ENCODE data around the gene RAD51B.
"Not testable (repeated sequence)": the region's sequence is repeated elsewhere in the genome, so short reads cannot be mapped to it uniquely, and the experiment has no call there.

DNA sequence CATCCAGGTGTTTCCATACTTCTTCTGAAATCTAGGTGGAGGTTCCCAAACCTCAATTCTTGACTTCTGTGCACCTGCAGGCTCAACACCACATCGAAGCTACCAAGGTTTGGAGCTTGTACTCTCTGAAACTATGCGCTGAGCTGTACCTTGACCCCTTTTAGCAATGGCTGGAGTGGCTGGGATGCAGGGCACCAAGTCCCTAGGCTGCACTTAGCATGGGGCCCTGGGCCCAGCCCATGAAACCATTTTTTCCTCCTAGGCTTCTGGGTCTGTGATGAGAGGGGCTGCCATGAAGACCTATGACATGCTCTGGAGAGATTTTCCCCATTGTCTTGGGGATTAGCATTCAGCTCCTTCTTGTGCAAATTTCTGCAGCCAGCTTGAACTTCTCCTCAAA lies 148.4 kb downstream of the RAD51B start:
- TF ChIP-seq, protein P1, sequence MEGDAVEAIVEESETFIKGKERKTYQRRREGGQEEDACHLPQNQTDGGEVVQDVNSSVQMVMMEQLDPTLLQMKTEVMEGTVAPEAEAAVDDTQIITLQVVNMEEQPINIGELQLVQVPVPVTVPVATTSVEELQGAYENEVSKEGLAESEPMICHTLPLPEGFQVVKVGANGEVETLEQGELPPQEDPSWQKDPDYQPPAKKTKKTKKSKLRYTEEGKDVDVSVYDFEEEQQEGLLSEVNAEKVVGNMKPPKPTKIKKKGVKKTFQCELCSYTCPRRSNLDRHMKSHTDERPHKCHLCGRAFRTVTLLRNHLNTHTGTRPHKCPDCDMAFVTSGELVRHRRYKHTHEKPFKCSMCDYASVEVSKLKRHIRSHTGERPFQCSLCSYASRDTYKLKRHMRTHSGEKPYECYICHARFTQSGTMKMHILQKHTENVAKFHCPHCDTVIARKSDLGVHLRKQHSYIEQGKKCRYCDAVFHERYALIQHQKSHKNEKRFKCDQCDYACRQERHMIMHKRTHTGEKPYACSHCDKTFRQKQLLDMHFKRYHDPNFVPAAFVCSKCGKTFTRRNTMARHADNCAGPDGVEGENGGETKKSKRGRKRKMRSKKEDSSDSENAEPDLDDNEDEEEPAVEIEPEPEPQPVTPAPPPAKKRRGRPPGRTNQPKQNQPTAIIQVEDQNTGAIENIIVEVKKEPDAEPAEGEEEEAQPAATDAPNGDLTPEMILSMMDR (IDR thresholded peaks at IDR 0.05), result not testable (repeated sequence)
- TF ChIP-seq POLR2A (IDR thresholded peaks at IDR 0.05), result not testable (repeated sequence)
